Measurements from ENCODE around the gene ASNS.
"Not testable (repeated sequence)": the region's sequence is repeated elsewhere in the genome, so short reads cannot be mapped to it uniquely, and the experiment has no call there.

ASNS gene, protein sequence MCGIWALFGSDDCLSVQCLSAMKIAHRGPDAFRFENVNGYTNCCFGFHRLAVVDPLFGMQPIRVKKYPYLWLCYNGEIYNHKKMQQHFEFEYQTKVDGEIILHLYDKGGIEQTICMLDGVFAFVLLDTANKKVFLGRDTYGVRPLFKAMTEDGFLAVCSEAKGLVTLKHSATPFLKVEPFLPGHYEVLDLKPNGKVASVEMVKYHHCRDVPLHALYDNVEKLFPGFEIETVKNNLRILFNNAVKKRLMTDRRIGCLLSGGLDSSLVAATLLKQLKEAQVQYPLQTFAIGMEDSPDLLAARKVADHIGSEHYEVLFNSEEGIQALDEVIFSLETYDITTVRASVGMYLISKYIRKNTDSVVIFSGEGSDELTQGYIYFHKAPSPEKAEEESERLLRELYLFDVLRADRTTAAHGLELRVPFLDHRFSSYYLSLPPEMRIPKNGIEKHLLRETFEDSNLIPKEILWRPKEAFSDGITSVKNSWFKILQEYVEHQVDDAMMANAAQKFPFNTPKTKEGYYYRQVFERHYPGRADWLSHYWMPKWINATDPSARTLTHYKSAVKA

DNA sequence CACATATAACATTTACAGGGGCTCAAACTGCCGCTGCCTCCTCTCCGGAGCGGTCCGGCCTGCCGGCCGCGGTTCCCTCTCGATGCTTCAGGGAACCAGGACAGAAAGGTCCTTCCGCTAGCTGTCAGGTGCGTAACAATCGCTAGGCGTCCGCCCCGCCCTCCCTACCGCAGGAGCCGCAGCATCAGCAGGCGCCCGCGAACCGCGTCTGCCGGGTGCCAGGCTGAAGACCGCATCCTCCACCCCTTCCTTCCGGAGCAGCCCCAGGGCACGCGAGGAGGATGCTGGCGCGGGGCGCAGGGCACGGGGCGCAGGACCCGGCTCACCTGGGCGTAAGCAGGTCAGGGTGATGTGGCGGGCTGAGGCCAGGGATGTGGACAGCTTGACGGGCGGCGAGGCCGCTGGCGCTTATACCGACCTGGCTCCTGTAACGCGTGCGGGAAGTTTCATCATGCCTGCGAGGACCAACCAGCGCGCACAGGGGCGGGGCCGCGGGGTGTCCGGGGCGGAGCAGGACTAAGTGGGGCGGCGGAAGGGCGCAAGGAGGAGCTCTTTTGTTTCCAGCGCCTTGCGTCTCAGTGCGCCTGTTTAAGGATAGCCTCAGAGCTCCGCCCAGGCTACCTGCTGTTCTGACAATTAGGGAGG is at the start of gene ASNS:
Gene ASNS, minus strand, starts transcription at position 384 of the 645 bp plus-strand sequence. CDS start 3,252 bp downstream, outside the sequence.
- in situ Hi-C loops (cut with MboI; ENCODE audit: low sequenced_read_pairs) = no loop called here

DNA sequence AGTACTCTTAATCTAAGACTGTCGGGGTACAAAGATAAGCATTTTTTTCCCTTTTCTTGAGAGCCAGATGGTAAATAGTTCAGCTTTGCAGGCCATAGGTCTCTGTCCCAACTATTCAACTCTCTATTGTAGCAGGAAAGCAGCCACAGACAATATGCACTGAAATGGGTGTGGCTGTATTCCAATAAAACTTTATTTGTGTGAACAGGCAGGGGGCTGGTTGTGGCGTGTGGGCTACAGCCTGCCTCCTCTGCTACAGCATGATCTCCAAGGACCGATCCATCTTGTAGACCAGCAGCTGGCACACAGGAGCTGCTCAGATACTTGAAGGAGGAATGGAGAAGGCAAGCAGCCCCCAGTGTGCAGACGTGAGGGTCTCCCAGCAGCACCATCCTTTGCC is 49.0 kb upstream of the ASNS start:
- in situ Hi-C loops (cut with MboI; ENCODE audit: low sequenced_read_pairs) = not testable (repeated sequence)

DNA sequence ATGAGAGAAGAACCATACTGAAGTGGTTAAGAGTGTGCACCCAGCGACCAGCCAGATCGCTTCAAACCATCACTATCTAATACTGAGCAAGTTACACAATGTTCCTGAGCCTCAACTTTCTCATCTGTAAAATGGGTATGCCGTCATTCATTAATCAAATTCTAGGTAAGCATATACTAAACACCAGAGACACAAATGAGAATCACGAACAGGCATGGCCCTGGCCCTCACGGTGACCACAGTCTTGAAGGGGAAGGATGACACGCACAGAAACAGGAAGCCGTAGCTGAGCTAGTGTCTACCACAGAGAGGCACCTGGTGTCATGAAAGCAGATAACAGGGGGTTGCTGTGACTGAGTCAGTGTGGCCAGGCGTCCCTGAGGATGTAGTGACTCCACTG is 43.1 kb upstream of the ASNS start:
- in situ Hi-C loops (cut with MboI; ENCODE audit: low sequenced_read_pairs) = not testable (repeated sequence)

DNA sequence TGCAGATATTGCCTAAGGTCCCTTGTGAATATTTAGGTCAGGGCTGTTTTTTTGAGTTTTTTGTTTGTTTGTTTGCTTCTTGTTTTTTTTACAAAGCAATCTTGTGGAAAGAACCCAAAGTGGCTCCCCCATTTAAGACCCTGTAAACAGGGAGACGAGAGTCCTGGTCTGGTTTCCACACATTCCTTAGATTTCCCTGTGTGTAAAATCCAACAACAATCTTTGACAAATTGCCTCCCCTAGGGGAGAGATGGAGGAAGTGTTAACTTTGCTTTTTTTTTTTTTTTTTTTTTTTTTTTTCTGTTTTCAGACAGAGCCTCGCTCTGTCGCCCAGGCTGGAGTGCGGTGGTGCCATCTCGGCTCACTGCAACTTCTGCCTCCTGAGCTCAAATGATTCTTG is 40.1 kb upstream of the ASNS start:
- in situ Hi-C loops (cut with MboI; ENCODE audit: low sequenced_read_pairs) = not testable (repeated sequence)

DNA sequence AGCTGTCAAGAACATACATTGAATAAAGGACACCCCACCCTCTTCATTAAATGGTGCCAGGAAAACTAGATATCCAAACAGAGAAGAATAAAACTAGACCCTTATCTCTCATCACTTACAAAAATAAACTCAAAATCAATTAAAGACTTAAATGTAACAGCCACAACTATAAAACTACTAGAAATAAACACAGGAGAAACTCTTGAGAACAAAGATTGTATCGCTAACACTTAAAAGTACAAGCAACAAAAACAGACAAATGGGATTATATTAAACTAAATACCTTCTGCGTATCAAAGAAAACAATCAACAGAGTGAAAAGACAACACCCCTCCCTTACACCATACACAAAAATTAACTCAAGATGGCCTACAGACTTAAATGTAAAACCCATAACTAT is 24.7 kb upstream of the ASNS start:
- in situ Hi-C loops (cut with MboI; ENCODE audit: low sequenced_read_pairs) = not testable (repeated sequence)

DNA sequence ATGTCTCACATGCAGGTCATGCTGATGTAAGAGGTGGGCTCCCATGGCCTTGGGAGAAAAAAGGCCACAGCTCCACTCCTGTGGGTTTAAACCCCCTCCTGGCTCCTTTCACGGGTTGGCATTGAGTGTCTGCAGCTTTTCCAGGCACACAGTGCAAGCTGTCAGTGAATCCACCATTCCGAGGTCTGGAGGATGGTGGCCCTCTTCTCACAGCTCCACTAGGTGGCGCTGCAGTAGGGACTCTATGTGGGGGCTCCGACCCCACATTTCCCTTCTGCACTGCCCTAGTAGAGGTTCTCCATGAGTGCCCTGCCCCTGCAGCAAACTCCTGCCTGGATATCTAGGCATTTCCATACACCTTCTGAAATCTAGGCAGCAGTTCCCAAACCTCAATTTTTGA is 19.5 kb upstream of the ASNS start:
- in situ Hi-C loops (cut with MboI; ENCODE audit: low sequenced_read_pairs) = not testable (repeated sequence)

DNA sequence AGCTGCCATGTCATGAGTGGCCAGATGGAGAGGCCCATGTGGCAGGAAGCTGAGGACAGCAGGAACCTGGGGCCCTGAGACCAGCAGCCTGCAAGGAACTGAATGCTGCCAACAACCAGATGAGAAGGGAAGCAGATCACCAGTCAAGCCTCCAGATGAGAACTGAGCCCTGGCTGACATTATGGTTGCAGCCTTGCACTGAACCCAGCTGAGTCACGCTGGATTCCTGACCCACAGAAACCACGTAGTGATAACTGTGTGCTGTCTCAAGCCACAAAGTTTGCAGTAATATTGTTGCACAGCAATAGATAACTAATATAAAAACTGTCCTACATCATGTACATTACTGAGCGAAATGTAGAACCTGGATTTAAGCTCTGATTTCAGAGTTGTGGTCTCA is 7.3 kb upstream of the ASNS start:
- in situ Hi-C loops (cut with MboI; ENCODE audit: low sequenced_read_pairs) = not testable (repeated sequence)

DNA sequence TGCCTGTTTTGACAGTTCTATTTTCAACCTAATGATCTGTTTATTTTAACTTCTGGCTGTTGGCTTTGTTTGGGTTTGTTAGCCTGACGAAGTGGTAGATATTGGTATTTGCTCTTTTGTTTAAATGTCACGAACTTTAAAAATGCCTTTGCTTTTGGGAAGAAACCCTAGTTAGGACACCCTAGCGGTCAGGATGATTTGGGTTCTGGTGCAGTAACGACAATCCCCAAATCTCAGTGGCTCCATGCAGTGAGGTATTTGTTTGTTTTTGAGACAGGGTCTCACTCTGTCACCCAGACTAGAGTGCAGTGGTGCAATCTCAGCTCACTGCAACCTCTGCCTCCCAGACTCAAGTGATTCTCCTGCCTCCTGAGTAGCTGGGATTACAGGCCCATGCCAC is 2.7 kb upstream of the ASNS start:
- in situ Hi-C loops (cut with MboI; ENCODE audit: low sequenced_read_pairs) = not testable (repeated sequence)

DNA sequence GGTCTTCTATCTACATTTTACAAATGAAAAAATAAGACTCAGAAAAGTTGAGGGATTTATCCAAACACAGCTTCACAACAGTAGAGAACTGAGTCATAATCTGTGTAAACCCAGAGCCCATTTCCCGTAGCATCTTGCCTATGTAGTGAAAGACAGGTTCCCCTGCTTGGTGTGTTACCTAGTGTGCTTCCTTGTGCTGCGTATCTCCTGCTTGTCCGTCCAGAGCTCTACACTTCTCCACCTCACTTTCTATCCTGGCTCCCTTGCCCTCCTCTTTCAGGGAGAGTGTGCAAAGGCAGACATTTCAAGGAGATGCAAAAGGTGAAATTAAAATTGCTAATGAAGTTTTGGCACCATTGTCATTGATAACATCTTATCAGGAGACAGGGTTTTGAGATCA is 1.4 kb upstream of the ASNS start:
- in situ Hi-C loops (cut with MboI; ENCODE audit: low sequenced_read_pairs) = no loop called here

DNA sequence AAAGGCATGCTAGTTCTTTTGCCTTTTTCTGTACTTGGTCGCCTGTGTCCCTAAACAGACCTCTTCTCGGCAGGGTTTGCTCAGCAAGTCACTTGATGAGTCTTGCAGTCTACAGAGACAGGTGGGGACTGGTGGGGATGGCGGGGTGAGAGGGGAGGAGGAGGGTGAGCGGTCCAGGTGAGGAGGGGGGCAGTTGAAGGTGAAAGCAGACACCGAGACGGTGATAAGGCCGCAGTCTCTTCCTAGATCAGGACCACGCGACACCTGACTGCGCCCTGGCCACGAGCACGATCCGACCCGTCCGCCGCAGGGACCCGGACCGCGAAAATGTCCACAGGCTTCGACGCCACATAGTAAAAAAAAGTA is 566 bp downstream of the ASNS start:
- in situ Hi-C loops (cut with MboI; ENCODE audit: low sequenced_read_pairs) = no loop called here

DNA sequence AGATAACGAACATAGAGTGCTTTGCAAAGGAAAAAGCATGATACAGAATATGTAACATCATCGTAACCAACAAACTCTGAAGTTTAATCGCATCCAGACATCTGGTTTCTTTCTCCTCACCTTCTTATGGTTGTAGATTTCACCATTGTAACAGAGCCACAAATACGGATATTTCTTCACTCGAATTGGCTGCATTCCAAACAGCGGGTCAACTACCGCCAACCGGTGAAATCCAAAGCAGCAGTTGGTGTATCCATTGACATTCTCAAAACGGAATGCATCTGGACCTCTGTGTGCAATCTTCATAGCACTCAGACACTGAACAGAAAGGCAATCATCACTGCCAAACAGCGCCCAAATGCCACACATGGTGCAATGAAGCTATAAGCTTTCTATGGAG is 3.4 kb downstream of the ASNS start:
- in situ Hi-C loops (cut with MboI; ENCODE audit: low sequenced_read_pairs) = no loop called here

DNA sequence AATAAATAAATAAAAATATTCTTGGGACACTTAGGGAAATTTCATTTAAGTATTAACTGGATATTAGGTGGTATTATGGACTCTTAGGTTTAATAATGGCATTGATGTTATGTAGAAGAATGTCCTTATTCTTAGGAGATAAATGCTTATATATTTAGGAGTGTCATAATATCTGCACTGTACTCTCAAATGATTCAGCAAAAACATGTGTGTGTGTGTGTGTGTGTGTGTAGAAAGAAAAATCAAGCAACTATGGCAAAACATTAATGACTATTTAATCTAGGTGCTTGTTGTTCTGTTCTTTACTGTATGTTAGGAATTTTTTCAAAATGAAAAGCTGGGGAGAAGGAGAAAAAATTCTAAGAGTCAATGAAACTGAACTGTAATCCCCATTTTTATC is 3.9 kb downstream of the ASNS start:
- in situ Hi-C loops (cut with MboI; ENCODE audit: low sequenced_read_pairs) = no loop called here

DNA sequence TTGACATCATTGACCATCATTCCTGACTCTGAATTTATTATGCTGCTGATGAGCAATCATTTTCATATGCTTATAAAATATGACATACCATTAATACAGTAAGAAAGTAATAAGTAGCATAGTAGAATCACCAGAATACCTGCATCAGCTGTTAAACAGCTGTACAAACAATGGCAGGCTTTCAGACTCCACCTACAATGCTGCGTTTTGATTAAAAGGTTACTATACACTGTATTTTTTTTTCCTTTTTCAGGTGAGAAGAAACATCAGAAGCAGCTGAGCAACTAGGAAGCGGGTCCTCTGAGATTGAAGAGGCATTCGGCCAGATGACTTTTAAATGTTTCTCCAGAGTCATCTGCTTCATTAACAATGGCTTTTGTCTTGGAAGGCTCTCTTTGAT is 7.1 kb downstream of the ASNS start:
- in situ Hi-C loops (cut with MboI; ENCODE audit: low sequenced_read_pairs) = no loop called here

DNA sequence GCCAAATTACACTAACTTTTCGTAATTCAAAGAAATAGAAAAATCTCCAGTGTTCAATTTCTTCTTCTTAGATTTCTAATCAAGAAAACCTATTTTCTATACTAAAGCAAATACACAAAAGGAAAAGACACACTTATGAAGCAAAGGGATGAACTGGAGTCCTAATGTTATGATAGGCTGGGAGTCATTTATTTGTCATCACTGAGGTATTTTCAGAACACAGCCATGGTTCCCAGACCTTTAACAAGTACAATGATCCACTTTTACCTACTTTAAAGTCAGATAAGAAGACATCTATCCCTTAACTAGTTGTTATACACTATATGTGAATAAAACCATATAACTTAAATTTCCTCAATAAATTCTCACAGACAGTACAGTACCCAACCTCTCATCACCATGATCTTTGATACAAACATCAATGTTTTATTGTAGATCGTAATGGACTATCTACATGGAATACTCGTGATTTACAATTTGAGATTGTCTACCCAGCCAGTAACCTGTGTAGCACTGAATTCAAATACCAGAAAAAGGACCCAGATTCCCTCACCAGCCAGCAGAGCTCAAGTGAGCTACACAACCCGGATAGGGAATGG is 12.5 kb downstream of the ASNS start:
- in situ Hi-C loops (cut with MboI; ENCODE audit: low sequenced_read_pairs) = no loop called here

DNA sequence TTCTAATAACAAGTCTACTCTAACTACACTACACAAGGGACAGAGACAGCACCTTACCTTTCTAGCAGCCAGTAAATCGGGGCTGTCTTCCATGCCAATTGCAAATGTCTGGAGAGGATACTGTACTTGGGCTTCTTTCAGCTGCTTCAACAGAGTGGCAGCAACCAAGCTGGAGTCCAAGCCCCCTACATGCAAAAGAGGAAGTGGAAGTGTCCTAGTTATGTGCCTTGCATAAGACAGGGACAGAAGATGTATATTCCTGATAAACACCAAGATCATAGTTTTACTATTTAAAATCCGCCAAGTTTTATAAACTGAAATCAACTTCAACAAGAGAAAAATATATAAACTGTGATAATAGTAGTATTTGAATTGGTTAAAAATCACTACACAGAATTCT is 14.0 kb downstream of the ASNS start:
- in situ Hi-C loops (cut with MboI; ENCODE audit: low sequenced_read_pairs) = no loop called here

DNA sequence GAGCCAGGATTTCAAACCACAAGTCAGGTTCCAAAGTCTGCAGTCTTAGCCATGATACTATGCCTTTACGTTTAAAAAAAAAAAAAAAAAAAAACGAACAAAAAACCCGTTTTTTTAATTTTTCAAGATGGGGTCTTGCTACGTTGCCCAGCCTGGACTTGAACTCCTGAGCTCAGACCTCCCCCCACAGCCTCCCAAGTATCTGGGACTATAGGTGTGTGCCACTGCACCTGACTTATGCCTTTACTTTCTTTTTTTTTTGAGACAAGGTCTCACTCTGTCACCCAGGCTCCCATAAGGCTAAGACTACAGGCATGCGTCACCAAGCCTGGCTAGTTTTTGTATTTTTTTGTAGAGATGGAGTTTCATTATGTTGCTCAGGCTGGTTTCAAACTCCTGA is 14.7 kb downstream of the ASNS start:
- in situ Hi-C loops (cut with MboI; ENCODE audit: low sequenced_read_pairs) = no loop called here

DNA sequence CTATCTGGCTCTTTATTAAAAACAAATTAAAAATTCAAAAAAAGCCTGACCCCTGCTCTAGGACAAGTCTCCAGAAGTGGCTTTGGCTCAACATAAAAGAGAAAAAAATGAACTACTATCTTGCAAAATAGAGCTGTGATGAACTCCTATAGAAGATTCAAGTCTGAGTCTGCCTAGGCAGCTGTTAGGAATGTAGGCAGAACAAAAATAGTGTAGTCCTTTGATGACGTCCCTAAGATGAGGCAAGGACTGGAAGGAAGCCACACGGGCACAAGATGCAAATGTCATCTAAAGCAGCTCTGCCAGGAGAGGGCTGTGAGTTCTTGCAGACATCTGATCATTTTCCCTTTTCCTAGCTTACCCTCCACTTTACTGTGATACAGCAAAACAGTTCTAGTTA is 20.5 kb downstream of the ASNS start:
- in situ Hi-C loops (cut with MboI; ENCODE audit: low sequenced_read_pairs) = no loop called here

DNA sequence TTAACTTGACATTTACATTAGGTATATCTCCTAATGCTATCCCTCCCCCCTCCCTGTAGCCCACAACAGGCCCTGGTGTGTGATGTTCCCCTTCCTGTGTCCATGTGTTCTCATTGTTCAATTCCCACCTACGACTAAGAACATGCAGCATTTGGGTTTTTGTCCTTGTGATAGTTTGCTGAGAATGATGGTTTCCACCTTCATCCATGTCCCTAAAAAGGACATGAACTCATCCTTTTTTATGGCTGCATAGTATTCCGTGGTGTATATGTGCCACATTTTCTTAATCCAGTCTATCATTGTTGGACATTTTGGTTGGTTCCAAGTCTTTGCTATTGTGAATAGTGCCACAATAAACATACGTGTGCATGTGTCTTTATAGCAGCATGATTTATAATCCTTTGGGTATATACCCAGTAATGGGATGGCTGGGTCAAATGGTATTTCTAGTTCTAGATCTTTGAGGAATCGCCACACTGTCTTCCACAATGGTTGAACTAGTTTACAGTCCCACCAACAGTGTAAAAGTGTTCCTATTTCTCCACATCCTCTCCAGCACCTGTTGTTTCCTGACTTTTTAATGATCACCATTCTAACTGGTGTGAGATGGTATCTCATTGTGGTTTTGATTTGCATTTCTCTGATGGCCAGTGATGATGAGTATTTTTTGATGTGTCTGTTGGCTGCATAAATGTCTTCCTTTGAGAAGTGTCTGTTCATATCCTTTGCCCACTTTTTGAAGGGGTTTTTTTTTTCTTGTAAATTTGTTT is 21.8 kb downstream of the ASNS start:
- in situ Hi-C loops (cut with MboI; ENCODE audit: low sequenced_read_pairs) = not testable (repeated sequence)

DNA sequence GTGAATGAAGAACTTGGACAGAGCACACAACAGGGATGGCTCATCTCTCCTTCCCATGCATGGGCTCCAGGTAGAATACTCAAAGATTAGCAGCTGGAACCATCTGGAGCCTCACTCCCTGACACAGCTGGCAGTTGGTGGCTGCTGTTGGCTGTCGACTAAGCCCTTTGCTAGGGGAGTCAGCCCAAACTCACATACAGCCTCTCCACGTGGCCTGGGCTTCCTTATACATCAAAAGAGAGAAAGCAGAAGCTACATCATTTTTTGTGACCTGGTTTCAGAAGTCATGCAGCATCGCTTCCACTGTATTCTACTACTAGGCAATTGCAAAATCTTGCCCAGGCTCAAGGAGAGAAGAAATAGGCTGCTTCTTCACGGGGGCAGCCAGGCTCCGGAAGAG is 24.4 kb downstream of the ASNS start:
- in situ Hi-C loops (cut with MboI; ENCODE audit: low sequenced_read_pairs) = loop anchor here (25.0 kb wide), 1 partner anchor 735 kb away; the partner anchor contains the start of gene SDHAF3

DNA sequence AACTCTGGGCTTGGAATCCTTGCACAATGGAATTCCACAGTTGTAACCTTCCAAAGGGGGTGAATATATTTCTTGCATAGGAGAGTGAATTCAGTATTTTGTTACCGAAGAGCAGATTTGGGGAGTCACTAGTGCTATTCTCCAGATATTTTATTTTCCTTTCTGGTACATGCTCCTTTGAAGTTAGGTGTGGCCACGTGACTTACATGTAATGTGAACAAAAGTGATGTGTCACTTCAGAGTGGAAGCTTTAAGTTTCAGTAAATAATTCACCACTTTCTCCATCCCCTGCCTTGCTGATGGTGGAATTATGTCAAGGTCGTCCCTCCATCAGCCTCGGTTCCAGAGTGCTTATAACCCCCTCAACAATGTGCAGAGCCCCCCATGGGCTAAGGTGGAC is 25.3 kb downstream of the ASNS start:
- in situ Hi-C loops (cut with MboI; ENCODE audit: low sequenced_read_pairs) = loop anchor here (25.0 kb wide), 1 partner anchor 735 kb away; the partner anchor contains the start of gene SDHAF3

Data from HL-60/S4 treated with retinoic acid at 250 ng/mL for 4 days and 3 days (cell line).